ENCODE measurements around the gene OR13F1.

Gene OR13F1

GRCh38 chr9:104503963-104504362 lies at the start of gene OR13F1:
Gene OR13F1 (plus strand): TSS chr9:104504263. CDS start chr9:104504263, 0 bp downstream.
- no peak for TF ChIP-seq CTCF (IDR thresholded peaks at IDR 0.05; ENCODE audit: insufficient read depth, low read depth, low read length, missing control alignments)
- H3K4me3 ChIP-seq (ENCODE audit: low read depth, low read length), result no peak within 1 kb of the TSS
- DNase-seq (ENCODE audit: low read depth), result no peak

GRCh38 chr9:104456831-104457230 lies 47.2 kb upstream of the OR13F1 start:
- H3K4me3 ChIP-seq (ENCODE audit: low read depth, low read length), result no peak overlapping the region
- no peak for TF ChIP-seq CTCF (IDR thresholded peaks at IDR 0.05; ENCODE audit: insufficient read depth, low read depth, low read length, missing control alignments)
- no peak for DNase-seq (ENCODE audit: low read depth)

- DNase-seq (ENCODE audit: low read depth), result no peak
- H3K4me3 ChIP-seq (ENCODE audit: low read depth, low read length), result no peak overlapping the region
- TF ChIP-seq CTCF (IDR thresholded peaks at IDR 0.05; ENCODE audit: insufficient read depth, low read depth, low read length, missing control alignments), result no peak
Observed at GRCh38 chr9:104463864-104464263, 40.2 kb upstream of the OR13F1 start.

- no peak for DNase-seq (ENCODE audit: low read depth)
- no peak for TF ChIP-seq CTCF (IDR thresholded peaks at IDR 0.05; ENCODE audit: insufficient read depth, low read depth, low read length, missing control alignments)
Observed at GRCh38 chr9:104468261-104468660, 35.8 kb upstream of the OR13F1 start.

GRCh38 chr9:104482921-104483570 lies 21.0 kb upstream of the OR13F1 start:
- no peak for DNase-seq (ENCODE audit: low read depth)
- no peak for TF ChIP-seq CTCF (IDR thresholded peaks at IDR 0.05; ENCODE audit: insufficient read depth, low read depth, low read length, missing control alignments)
- no peak overlapping the region for H3K4me3 ChIP-seq (ENCODE audit: low read depth, low read length)

More at GRCh38 chr9:104468261-104468660, 35.8 kb upstream of the OR13F1 start:
- no peak overlapping the region for H3K4me3 ChIP-seq (ENCODE audit: low read depth, low read length)

GRCh38 chr9:104485014-104485413 lies 19.0 kb upstream of the OR13F1 start:
- H3K4me3 ChIP-seq (ENCODE audit: low read depth, low read length), result no peak overlapping the region
- no peak for TF ChIP-seq CTCF (IDR thresholded peaks at IDR 0.05; ENCODE audit: insufficient read depth, low read depth, low read length, missing control alignments)
- no peak for DNase-seq (ENCODE audit: low read depth)

GRCh38 chr9:104494808-104495207 lies 9.3 kb upstream of the OR13F1 start:
- no peak for DNase-seq (ENCODE audit: low read depth)
- TF ChIP-seq CTCF (IDR thresholded peaks at IDR 0.05; ENCODE audit: insufficient read depth, low read depth, low read length, missing control alignments), result no peak
- no peak overlapping the region for H3K4me3 ChIP-seq (ENCODE audit: low read depth, low read length)
